Right cardiac atrium (tissue), 5 donors: ENCODE measurements around the gene KCTD7. TPM values are rescaled to one million over a fixed set of nuclear protein-coding genes. Genes with fewer than 3 reads are reported as not detected.
"Not testable (repeated sequence)": the region's sequence is repeated elsewhere in the genome, so short reads cannot be mapped to it uniquely, and the experiment has no call there.

Experiments
- ATAC-seq, 2 donors: fragments of 200-7000 bp; cut with Tn5 transposase; one replicate each; pipeline versions ENCODE4 v1.8.0 to v1.9.1; 2020; ENCODE audit warnings: moderate library complexity in 2 of 2, mild to moderate bottlenecking in 1 of 2
- DNase-seq, 3 donors: peaks; one replicate each; pipeline ENCODE4 v3.0.0-alpha.2; 2020
- H3K27ac ChIP-seq: one replicate; pipeline ENCODE4 v1.5.1; 2013; ENCODE audit warnings: mild to moderate bottlenecking, low read length, control low read depth, moderate library complexity
- H3K27me3 ChIP-seq: one replicate; pipeline ENCODE4 v1.6.1; 2013; ENCODE audit not compliant: control insufficient read depth, insufficient read depth
- H3K4me1 ChIP-seq: one replicate; pipeline ENCODE4 v1.6.1; 2013; ENCODE audit warnings: low read length; ENCODE audit not compliant: control insufficient read depth, insufficient read depth
- H3K4me3 ChIP-seq: one replicate; pipeline ENCODE4 v1.5.1; 2013; ENCODE audit warnings: low read length, control low read depth
- H3K9me3 ChIP-seq: one replicate; pipeline ENCODE4 v1.6.1; 2013; ENCODE audit warnings: low read length; ENCODE audit not compliant: control insufficient read depth
- WGBS: extraction: QIAGEN DNeasy Blood & Tissue Kit; methylation state at CpG from one replicate; pipeline ENCODE4 v1.1.7; 2013; 5-methylcytosine and 5-hydroxymethylcytosine counted together
- intact Hi-C, 4 donors: fragments of 100-400 bp; cut with DNase I; formaldehyde crosslinking; loops; one replicate each; pipeline versions ENCODE4 v1.11.0 to v1.14.0; 2022 to 2023
- polyA plus RNA-seq: library from polyadenylated mRNA; stranded (reverse); fragments of 200-250 nt; gene quantifications from one replicate; pipeline ENCODE4 v1.2.3, GENCODE V29; 2013
- total RNA-seq, 4 donors: library from RNA; stranded (reverse); fragmentation: NEBNext Ultra II Directional; extraction: Animal tissue kit (Norgen Biotek cat#: 25700); gene quantifications; one replicate each; pipeline ENCODE4 v1.2.1, GENCODE V29; 2021
- donor health status: healthy with polysubstance abuse.
- donor health status: DM: no; HTN: yes; CAD: no.
- donor health status: DM: no; HTN: no; CAD: no.
- donor health status: DM: no; HTN: yes; CAD: no; lungs with severe emphysema.
- donor health status: DM: yes; HTN: yes; CAD: no.

The KCTD7 gene
- total and polyA plus RNA-seq, 5 donors: 5.9 to 13.2 (median 9.4) TPM

DNA sequence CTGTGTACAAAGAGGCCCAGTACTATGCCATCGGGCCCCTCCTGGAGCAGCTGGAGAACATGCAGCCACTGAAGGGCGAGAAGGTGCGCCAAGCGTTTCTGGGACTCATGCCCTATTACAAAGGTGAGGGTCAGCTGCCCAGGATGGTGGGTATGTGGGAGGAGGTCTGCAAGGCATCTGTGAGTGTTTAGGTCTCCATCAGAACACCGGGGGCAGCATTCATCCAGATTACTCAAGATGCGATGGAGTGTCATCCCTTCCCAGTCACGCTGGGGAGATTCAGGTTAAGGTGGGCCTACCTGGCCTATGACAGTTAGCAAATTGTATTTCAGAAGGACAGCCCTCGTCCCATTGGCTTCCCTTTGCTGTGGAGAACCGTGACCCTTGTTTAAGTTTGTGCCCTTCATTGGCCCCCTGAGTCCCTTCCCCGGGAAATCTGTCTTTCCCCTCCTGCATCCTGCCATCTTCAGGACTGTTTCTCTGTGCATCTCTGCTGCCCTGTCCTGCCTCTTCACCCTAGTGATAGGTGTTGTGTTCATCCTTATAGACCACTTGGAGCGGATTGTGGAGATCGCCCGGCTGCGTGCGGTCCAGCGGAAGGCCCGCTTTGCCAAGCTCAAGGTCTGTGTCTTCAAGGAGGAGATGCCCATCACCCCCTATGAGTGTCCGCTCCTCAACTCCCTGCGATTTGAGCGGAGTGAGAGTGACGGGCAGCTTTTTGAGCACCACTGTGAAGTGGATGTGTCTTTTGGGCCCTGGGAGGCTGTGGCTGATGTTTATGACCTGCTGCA is 9.8 kb downstream of the KCTD7 start:
- 95% methylated on average over 21 of the region's 21 CpGs for WGBS
- no peaks in the 10 kb centered on the region for H3K9me3 ChIP-seq
- intact Hi-C loops: no loop called here
- no peak overlapping the region for H3K4me3 ChIP-seq
- DNase-seq: no peak
- no peak overlapping the region for H3K27ac ChIP-seq
- no peaks in the 10 kb centered on the region for H3K27me3 ChIP-seq
- no peak for ATAC-seq
- H3K4me1 ChIP-seq: peaks cover 1% of the 10 kb centered on the region

DNA sequence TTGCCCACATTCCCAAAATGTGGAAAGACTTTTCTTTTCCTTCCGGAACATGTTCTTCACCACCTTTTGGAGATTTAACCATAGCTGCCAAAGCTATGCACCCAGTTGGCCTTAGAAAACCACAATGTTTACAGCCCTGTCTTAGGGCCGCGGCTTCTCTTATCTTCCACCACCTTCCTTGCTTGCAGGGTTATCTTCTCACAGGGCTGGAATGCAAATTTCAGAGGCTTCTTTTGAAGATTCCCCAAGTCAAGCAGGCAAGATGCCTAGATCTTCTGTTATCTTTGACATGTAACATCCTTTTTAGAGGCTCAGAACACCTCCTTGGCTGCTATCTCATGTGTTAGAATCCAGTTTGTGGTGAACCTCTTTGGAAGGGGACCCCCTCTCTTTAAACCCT is 11.1 kb downstream of the KCTD7 start:
- no peak overlapping the region for H3K4me3 ChIP-seq
- no peaks in the 10 kb centered on the region for H3K27me3 ChIP-seq
- H3K4me1 ChIP-seq: peaks cover 1% of the 10 kb centered on the region
- H3K9me3 ChIP-seq: no peaks in the 10 kb centered on the region
- DNase-seq (no peak), ATAC-seq (no peak)
- intact Hi-C loops: no loop called here
- H3K27ac ChIP-seq: no peak overlapping the region
- 75% methylated on average over 3 of the region's 3 CpGs for WGBS

DNA sequence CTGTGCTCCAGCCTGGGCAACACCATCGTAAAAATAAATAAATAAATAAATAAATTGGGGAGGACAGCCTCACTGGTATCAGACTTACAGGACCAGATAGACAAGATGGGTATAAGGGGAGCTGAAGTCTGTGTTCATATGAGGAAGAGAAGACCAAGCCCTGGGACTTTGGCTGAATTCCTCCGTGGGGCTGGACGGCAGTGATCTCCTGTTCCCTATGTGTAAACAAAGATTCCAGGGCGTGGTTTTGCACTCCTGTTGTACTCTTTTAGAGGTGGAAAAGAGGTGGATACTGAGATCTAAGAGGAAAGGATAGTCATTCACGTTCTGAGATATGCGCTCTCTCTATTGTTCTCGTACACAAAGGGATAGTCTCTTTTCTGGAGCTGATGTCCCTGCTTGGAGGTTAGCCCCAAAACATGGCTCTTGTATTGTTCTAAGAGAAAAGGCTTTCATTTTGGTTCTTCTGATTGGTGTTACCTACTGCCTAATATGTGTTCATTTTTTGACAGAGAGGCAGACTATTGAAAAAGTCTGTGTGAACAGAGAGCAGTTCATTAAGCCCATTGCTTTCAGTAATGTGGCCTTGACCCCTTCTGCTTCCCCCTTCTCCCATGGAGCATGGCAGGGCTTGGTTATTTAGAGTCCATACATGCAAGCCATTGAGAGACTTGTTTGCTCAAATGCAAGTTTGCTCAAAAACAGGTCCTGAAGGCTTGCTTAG is 12.3 kb downstream of the KCTD7 start:
- H3K27me3 ChIP-seq: no peaks in the 10 kb centered on the region
- H3K9me3 ChIP-seq: no peaks in the 10 kb centered on the region
- peak overlapping the region; percentile 42 for H3K27ac ChIP-seq
- peaks cover 1% of the 10 kb centered on the region for H3K4me1 ChIP-seq
- 89% methylated on average over 7 of the region's 7 CpGs for WGBS
- no peak for ATAC-seq
- no peak for DNase-seq
- intact Hi-C loops: no loop called here
- no peak overlapping the region for H3K4me3 ChIP-seq

DNA sequence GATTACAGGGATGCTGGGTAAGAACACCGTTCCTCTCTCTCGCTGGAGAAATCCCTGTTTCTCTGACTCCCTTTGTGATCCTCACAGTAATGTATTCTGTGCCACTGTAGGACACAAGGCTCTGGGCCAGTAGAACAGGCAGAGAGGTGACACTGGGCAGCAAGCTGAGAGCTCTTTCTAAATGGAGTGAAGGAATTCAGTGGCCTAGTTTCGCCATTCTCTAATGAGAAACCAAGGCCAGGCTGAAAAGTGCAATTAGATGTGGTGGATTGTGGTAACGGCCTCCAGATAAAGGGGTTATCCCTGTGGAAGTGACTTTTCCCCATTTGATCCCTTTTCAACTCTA is 12.8 kb downstream of the KCTD7 start:
- ATAC-seq (peak; percentile 24 to 38), DNase-seq (no peak)
- WGBS: 79% methylated on average over 4 of the region's 4 CpGs
- H3K9me3 ChIP-seq: no peaks in the 10 kb centered on the region
- intact Hi-C loops: no loop called here
- H3K27ac ChIP-seq: peak overlapping the region; percentile 66
- H3K4me3 ChIP-seq: no peak overlapping the region
- peaks cover 1% of the 10 kb centered on the region for H3K4me1 ChIP-seq
- no peaks in the 10 kb centered on the region for H3K27me3 ChIP-seq

DNA sequence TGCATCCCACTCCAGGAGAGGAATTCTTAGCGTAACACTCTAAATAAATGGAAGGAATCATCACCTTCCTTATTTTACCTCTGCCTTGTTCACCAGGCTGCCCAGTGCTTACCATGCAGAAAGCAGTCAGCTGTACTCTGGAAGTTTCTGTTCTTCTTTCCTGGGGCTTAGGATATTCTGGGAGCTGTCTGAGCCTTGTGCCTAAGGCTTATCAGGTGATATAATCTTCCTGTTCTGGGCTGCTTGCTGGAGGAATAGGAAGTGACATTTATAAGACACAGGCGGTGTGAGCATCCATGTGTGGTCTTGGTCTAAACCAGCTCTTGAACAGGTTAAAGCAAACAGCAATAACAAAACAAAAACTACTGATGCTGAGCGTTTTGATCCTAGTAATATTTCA is 13.5 kb downstream of the KCTD7 start:
- no peak overlapping the region for H3K27ac ChIP-seq

GRCh38 chr7:66642932-66643331 is 14.3 kb downstream of the KCTD7 start:
- DNase-seq (no peak), ATAC-seq (no peak)
- intact Hi-C loops: no loop called here

More for the DNA sequence above, 13.5 kb downstream of the KCTD7 start:
- Histone ChIP-seq H3K4me3 (no peak overlapping the region), H3K27me3 (no peaks in the 10 kb centered on the region), H3K9me3 (no peaks in the 10 kb centered on the region), H3K4me1 (peaks cover 1% of the 10 kb centered on the region)
- ATAC-seq: peak; percentile 8 to 28
- DNase-seq: no peak
- intact Hi-C loops: no loop called here
- WGBS: 87% methylated on average over 3 of the region's 3 CpGs

GRCh38 chr7:66643395-66643794 is 14.7 kb downstream of the KCTD7 start:
- WGBS: 82% methylated on average over 2 of the region's 2 CpGs
- no peak for DNase-seq
- Histone ChIP-seq H3K27me3 (no peaks in the 10 kb centered on the region), H3K9me3 (no peaks in the 10 kb centered on the region), H3K4me1 (peaks cover 1% of the 10 kb centered on the region), H3K27ac (no peak overlapping the region), H3K4me3 (no peak overlapping the region)
- intact Hi-C loops: no loop called here
- ATAC-seq: no peak

More at GRCh38 chr7:66642932-66643331, 14.3 kb downstream of the KCTD7 start:
- Histone ChIP-seq H3K9me3 (no peaks in the 10 kb centered on the region), H3K4me1 (peaks cover 1% of the 10 kb centered on the region), H3K27me3 (no peaks in the 10 kb centered on the region), H3K27ac (no peak overlapping the region), H3K4me3 (no peak overlapping the region)

GRCh38 chr7:66651026-66651425 is 22.3 kb downstream of the KCTD7 start:
- ATAC-seq, H3K9me3 ChIP-seq, H3K4me3 ChIP-seq, H3K4me1 ChIP-seq, DNase-seq, intact Hi-C loops, H3K27me3 ChIP-seq, H3K27ac ChIP-seq: not testable (repeated sequence)
- 78% methylated on average over 6 of the region's 6 CpGs for WGBS

DNA sequence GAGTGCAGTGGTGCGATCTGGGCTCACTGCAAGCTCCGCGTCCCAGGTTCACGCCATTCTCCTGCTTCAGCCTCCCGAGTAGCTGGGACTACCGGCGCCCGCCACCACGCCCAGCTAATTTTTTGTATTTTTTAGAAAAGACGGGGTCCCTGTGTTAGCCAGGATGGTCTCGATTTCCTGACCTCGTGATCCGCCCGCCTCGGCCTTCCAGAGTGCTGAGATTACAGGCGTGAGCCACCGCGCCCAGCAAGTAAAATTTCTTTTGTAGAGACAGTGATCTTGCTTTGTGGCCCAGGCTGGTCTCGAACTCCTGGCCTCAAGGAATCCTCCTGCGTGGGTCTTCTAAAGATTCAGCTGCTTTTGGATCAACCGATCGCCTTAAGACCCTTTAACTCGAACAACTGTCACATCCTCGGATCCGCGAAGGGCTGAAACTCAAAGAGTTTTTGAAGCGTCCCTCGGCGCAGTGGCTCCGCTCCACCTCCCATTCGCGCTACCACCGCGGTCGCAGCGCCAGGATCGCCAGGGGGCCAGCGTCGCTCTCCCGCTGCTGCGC is 25.1 kb downstream of the KCTD7 start:
- H3K9me3 ChIP-seq, ATAC-seq, H3K27me3 ChIP-seq, H3K4me1 ChIP-seq, intact Hi-C loops: not testable (repeated sequence)
- 9% methylated on average over 41 of the region's 41 CpGs for WGBS
- peak in 1 of 3 donors; percentile 64 for DNase-seq
- Histone ChIP-seq H3K27ac (peak overlapping the region; percentile 84), H3K4me3 (peak overlapping the region; percentile 62)

- Histone ChIP-seq H3K27me3 (no peaks in the 10 kb centered on the region), H3K4me3 (peak overlapping the region; percentile 62), H3K9me3 (no peaks in the 10 kb centered on the region), H3K4me1 (no peaks in the 10 kb centered on the region), H3K27ac (peak overlapping the region; percentile 84)
- DNase-seq (peak; percentile 99), ATAC-seq (peak; percentile 98)
- WGBS: under 1% methylated on average over 92 of the region's 92 CpGs
- intact Hi-C loops: no loop called here
Measured at GRCh38 chr7:66654275-66655112, 25.8 kb downstream of the KCTD7 start.
